GM23248 (cell line): ENCODE data around the gene ITGA1.

Experiments
- EZH2 ChIP-seq: fragments of 200-600 bp; sonication (generic); IDR thresholded peaks from 2 replicates; pipeline ENCODE4 v1.6.1; 2018; ENCODE audit warnings: antibody characterized with exemption, mild to moderate bottlenecking; ENCODE audit not compliant: insufficient read depth, poor library complexity, severe bottlenecking
- EZH2phosphoT487 ChIP-seq: fragments of 200-600 bp; sonication (generic); IDR thresholded peaks from 2 replicates; pipeline ENCODE4 v1.6.1; 2018; ENCODE audit warnings: antibody characterized with exemption, moderate library complexity, mild to moderate bottlenecking, low read depth; ENCODE audit not compliant: insufficient read depth

GRCh38 chr5:52869391-52869790, 81.7 kb downstream of the ITGA1 start:
- TF ChIP-seq EZH2 (no peak), EZH2phosphoT487 (no peak)
